NCI-H524 treated with DMSO at 0.1 percent for 48 hours (cell line): Measurements from ENCODE around the gene PYDC2.

ENCODE experiments used
- DNase-seq: peaks from one replicate; lab custom pipeline; 2025; lab: John Stamatoyannopoulos, UW

The PYDC2 gene

GRCh38 chr3:191461113-191461595, at the start of gene PYDC2:
Gene PYDC2 (plus strand): TSS chr3:191461163. CDS start chr3:191461163, 0 bp downstream.
- DNase-seq: no peak

GRCh38 chr3:191412759-191413158, 48.2 kb upstream of the PYDC2 start:
- DNase-seq: no peak

- no peak for DNase-seq
Observed at GRCh38 chr3:191414286-191414685, 46.7 kb upstream of the PYDC2 start.

GRCh38 chr3:191414732-191415131, 46.2 kb upstream of the PYDC2 start:
- DNase-seq: no peak

GRCh38 chr3:191415566-191415965, 45.4 kb upstream of the PYDC2 start:
- no peak for DNase-seq

GRCh38 chr3:191417457-191417729, 43.6 kb upstream of the PYDC2 start:
- no peak for DNase-seq

- DNase-seq: no peak
Observed at GRCh38 chr3:191420771-191421170, 40.2 kb upstream of the PYDC2 start.

GRCh38 chr3:191424881-191425280, 36.1 kb upstream of the PYDC2 start:
- no peak for DNase-seq

- DNase-seq: no peak
Observed at GRCh38 chr3:191425322-191425734, 35.6 kb upstream of the PYDC2 start.

GRCh38 chr3:191426311-191426710, 34.7 kb upstream of the PYDC2 start:
- no peak for DNase-seq

GRCh38 chr3:191428177-191428576, 32.8 kb upstream of the PYDC2 start:
- DNase-seq: no peak

GRCh38 chr3:191430103-191430502, 30.9 kb upstream of the PYDC2 start:
- no peak for DNase-seq

GRCh38 chr3:191431160-191431822, 29.7 kb upstream of the PYDC2 start:
- DNase-seq: no peak

- no peak for DNase-seq
Observed at GRCh38 chr3:191432162-191432561, 28.8 kb upstream of the PYDC2 start.

GRCh38 chr3:191434024-191434423, 26.9 kb upstream of the PYDC2 start:
- no peak for DNase-seq

- no peak for DNase-seq
Observed at GRCh38 chr3:191435981-191436380, 25.0 kb upstream of the PYDC2 start.

GRCh38 chr3:191438150-191438814, 22.7 kb upstream of the PYDC2 start:
- DNase-seq: no peak

- no peak for DNase-seq
Observed at GRCh38 chr3:191440532-191440931, 20.4 kb upstream of the PYDC2 start.

GRCh38 chr3:191441687-191442086, 19.3 kb upstream of the PYDC2 start:
- DNase-seq: no peak

- no peak for DNase-seq
Observed at GRCh38 chr3:191444569-191444968, 16.4 kb upstream of the PYDC2 start.

- DNase-seq: no peak
Observed at GRCh38 chr3:191449256-191449655, 11.7 kb upstream of the PYDC2 start.

GRCh38 chr3:191455257-191455952, 5.6 kb upstream of the PYDC2 start:
- no peak for DNase-seq

GRCh38 chr3:191460360-191460759, 603 bp upstream of the PYDC2 start:
- no peak for DNase-seq
